Suprapubic skin (tissue), 4 donors: Measurements from ENCODE around the gene TTC39C.

Experiments
- CTCF ChIP-seq, 2 donors: fragments of 200-600 bp in 1 of 2; fragments of 450-650 bp in 1 of 2; sonication (generic) in 1 of 2; IDR thresholded peaks; one replicate each; pipeline ENCODE4 v1.5.1; 2016 to 2019; ENCODE audit warnings: antibody characterized with exemption in 2 of 2, mild to moderate bottlenecking in 1 of 2, moderate library complexity in 1 of 2
- EP300 ChIP-seq: sonication (generic); formaldehyde crosslinking; IDR thresholded peaks from one replicate; pipeline ENCODE4 v1.6.1; 2017; ENCODE audit warnings: antibody characterized with exemption
- POLR2A ChIP-seq, 2 donors: fragments of 450-650 bp; IDR thresholded peaks; one replicate each; pipeline ENCODE4 v1.6.1; 2017; ENCODE audit warnings: antibody characterized with exemption in 2 of 2, mild to moderate bottlenecking in 2 of 2, moderate library complexity in 2 of 2
- POLR2AphosphoS5 ChIP-seq, 3 donors: sonication (generic); formaldehyde crosslinking; IDR thresholded peaks; one replicate each; pipeline ENCODE4 v1.6.1; 2017; ENCODE audit warnings: antibody characterized with exemption in 3 of 3

- TF ChIP-seq CTCF (IDR thresholded peaks at IDR 0.05) (no peak), EP300 (no peak), POLR2A (IDR thresholded peaks at IDR 0.05) (no peak), POLR2AphosphoS5 (IDR thresholded peaks at IDR 0.05) (peak in 1 of 3 donors; percentile 31)
Observed at GRCh38 chr18:24027156-24027827, 12.7 kb downstream of the TTC39C start.
